Stimulated activated CD4-positive, alpha-beta T cell treated with anti-CD3 and anti-CD28 coated beads, Interleukin-1b, Interleukin-23, amount 100 ng/mL, for 1 hour (primary cell): Measurements from ENCODE around the gene ABCA7.

Source experiments
- DNase-seq, 2 donors: peaks; one replicate each; pipeline ENCODE4 v3.0.0-alpha.2; 2020; ENCODE audit warnings: low read depth in 2 of 2

Gene ABCA7

DNA sequence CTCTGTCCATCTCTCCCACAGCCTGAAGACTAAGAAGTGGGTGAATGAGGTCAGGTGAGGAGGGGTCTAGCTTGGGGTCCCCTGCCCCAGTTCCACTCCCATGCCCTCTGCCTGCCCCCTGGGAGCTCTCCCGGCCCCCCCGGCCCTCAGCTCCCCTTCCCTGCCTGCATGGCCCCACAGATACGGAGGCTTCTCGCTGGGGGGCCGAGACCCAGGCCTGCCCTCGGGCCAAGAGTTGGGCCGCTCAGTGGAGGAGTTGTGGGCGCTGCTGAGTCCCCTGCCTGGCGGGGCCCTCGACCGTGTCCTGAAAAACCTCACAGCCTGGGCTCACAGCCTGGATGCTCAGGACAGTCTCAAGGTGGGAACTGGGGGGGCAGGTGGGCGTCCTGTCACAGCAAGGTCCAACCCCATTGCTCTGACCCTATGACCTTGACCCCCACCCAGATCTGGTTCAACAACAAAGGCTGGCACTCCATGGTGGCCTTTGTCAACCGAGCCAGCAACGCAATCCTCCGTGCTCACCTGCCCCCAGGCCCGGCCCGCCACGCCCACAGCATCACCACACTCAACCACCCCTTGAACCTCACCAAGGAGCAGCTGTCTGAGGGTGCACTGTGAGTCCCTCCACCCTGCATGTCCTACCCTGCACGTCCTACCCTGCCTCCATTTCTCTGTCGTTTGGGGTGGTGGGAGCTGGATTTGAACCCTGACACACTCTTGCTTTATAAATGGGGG, 16.1 kb downstream of the ABCA7 start:
- no peak for DNase-seq

DNA sequence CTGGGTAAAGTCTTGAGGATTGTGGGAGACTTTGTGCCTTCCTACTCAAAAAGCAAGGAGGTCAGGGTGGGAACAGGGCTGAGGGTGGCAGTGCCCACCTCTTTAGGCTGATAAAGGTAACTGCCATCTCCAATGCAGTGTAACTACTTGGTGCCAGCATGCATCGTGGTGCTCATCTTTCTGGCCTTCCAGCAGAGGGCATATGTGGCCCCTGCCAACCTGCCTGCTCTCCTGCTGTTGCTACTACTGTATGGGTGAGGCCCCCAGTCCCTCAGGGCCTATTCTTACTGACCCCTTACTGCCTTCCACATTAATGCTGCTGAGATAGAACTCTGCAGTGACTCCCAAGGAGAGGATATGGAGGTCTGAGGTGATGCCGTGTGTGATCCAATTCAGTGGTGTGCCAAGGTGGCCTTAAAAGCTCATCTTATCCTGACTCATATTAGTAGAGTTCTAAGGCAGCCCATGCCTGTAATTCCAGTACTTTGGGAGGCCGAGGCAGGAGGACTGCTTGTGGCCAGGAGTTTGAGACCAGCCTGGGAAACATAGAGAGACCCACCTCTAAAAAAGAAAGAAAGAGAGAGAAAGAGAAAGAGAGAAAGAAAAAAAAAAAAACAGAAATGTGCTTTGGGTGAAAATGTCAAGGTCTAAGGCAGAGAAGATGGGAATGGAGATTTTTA, 17.4 kb downstream of the ABCA7 start:
- DNase-seq = no peak

DNA sequence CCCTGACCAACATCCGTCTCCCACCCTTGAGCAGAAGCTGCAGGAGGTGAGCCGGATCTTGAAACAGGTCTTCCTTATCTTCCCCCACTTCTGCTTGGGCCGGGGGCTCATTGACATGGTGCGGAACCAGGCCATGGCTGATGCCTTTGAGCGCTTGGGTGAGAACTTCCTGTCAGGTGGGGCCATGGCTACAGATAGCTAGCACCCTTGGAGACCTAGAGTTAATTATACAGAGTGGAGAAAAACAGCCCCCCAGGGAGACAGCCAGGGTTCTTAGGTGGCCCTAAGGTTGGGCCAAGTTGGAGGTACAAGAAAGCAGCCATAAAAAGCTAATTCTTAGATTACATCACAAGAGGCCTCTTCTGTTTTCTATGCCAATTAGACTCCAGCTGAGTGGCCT, 18.2 kb downstream of the ABCA7 start:
- no peak for DNase-seq

GRCh38 chr19:1060689-1061088, 20.8 kb downstream of the ABCA7 start:
- DNase-seq = no peak

- no peak for DNase-seq
Observed at GRCh38 chr19:1061987-1062386, 22.1 kb downstream of the ABCA7 start.

- no peak for DNase-seq
Observed at GRCh38 chr19:1062387-1063029, 22.6 kb downstream of the ABCA7 start.

DNA sequence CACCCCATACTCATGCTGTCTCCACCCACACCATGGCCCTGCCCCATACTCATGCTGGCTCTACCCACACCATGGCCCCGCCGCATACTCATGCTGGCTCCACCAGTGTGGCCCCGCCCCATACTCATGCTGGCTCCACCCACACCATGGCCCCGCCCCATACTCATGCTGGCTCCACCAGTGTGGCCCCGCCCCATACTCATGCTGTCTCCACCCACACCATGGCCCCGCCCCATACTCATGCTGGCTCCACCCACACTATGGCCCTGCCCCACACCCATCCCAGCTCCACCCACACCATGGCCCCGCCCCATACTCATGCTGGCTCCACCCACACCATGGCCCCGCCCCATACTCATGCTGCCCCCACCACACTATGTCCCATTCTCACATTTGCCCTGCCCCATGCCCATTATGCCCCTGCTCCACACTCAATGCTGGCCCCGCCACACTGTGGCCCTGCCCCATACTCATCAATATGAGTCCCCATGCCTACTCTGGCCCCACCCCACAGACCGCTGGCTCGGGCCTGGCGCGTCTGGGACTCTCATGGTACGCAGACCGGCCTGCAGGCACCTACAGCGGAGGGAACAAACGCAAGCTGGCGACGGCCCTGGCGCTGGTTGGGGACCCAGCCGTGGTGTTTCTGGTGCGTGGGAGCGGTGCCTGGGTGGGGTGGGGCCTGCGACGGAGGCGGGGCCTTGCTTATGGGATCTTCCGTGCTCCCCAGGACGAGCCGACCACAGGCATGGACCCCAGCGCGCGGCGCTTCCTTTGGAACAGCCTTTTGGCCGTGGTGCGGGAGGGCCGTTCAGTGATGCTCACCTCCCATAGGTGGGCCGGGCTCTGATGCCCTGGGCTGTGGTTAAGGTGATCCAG, 23.4 kb downstream of the ABCA7 start:
- DNase-seq = no peak

DNA sequence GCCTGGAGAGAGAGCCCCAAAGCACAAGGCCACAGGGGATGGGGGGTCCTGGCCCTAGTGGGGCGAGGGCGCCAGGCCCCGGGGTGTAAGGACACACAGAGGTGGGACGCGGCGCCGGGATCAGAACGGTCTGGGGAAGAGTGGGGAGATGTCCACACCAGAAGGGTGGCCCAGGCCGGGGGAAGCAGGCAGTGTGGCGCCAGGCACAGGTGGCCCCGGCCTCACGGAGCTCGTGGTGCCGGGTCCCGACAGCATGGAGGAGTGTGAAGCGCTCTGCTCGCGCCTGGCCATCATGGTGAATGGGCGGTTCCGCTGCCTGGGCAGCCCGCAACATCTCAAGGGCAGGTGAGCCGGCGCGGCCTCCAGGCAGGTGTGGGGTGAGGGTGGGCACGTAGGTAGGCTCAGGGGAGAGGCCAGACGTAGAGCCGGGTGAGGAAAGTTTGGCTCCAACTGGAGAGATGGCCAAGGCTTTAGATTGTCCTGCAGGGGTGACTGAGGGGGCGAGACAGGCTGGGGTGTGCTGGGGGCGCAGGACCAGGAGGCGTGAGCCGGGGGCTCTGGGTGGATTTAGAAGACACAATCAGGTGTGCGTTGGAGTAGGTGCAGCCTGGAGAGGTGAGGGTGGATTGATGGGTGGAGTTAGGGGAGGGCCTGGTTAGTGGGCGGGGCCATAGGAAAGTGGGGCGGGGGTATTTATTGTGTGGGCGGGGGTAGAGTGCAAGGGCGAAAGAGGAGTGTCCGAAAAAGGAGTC, 24.2 kb downstream of the ABCA7 start:
- no peak for DNase-seq

GRCh38 chr19:1064661-1065605, 25.0 kb downstream of the ABCA7 start:
- peak; percentile 42 to 49 for DNase-seq

GRCh38 chr19:1065606-1066109, 25.8 kb downstream of the ABCA7 start:
- DNase-seq = no peak

GRCh38 chr19:1066251-1066747, 26.4 kb downstream of the ABCA7 start:
- DNase-seq = no peak

DNA sequence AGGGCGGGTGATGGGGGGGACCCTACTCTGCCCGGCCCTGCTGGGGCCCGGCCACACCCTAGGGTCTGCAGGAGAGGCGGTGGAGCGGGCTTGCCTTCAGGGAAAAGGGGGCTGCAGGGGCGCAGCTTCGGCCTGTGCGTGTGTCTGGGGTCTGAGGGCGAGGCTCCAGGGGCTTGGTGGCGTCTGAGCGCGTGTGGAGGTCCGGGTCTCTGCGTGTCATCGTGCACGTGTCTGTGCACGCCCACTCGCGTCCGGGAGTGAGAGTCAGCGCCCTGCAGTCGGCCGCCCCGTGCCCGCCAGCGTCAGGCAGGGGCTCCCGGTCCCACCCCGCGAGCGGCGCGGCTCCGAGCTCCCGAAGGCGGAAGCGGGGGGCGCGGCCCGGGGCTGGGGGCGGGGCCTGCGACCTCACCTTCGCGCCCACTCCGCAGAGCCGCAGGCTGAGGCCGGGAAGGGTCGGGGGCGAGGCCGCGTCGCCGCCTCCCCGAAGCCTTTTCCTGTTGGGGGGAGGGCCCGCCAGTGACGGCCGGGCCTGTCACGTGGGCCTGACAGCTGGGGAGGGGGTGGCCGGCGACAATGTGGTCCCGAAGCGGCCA, 26.9 kb downstream of the ABCA7 start, which contains the start of gene ARHGAP45:
ARHGAP45 (plus strand) TSS at position 420 of the 593 bp plus-strand sequence. CDS start 239 bp downstream, outside the sequence.
- peak; percentile 58 for DNase-seq

GRCh38 chr19:1067341-1067957, 27.5 kb downstream of the ABCA7 start:
- no peak for DNase-seq

DNA sequence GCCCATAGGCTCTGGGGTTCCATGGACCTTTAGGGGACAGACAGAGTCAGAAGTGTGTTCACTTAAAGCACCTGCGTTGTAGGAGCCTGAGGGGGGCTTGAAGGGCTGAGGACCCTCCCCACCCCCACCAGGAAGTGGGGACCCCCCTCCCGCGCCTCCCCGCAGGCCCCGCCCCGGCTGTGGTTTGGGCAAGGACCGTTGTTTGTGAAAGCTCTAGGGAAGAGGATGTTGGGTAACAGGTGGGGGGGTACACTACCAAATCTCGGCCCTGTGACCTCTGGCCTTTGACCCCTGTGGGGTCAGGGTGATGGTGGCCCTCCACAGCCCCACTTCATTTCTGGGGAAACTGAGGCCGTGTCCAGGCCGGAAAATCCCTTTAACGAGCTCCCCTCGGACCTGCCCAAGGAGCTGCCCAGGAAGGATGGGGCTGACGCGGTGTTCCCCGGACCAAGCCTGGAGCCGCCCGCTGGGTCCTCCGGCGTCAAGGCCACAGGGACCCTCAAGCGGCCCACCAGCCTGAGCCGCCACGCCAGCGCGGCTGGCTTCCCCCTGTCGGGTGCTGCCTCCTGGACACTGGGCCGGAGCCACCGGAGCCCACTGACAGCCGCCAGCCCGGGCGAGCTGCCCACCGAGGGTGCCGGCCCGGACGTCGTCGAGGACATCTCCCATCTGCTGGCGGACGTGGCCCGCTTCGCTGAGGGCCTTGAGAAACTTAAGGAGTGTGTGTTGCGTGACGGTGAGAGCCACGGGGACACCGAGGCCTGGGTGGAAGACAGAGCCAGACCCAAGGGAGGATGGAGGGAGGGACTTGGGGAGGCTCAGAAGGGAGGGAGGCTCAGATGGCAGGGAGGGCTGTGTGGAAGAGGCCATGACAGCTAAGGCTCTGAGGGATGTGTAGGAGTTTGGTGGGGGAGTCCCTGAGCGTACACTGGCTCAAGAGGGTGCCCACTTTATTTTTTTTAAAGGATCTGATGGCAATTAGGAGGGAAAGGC, 28.4 kb downstream of the ABCA7 start:
- DNase-seq = no peak

DNA sequence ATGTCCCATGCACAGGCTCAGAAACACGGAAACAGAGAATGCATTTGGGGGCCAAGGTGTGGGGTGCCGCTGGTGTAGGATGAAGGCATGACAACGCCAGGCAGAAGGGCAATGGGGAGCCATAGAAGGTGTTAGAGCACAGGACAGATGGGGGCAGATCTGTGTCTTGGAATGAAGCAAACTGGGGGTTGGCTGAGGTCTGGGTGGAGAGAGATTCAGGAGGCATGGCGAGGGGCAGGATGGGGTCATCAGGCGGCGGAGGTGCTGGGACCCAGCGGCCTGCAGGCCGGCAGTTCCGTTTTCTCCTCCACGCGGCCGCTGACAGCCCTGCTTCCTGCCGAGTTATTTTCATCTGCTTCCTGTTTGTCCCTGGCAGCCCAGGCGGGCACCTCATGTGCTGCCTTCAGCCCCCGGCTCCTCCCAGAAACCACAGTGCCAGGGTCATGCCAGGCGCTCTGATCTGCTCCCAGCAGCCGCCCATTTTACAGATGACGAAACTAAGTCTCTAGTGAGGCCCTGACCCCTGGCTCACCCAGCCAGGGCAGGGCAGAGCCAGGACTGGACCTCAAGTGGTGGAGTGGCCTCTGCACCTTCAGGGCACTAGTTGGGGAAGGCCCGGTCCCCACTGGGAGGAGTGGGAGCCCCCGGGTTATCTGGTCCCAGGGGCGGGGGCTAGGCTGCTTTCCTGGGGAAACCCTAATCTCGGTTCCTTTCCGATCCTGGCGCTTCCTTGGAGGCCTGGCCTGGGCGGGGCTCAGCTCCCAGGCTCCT, 29.3 kb downstream of the ABCA7 start:
- peak in 1 of 2 donors; percentile 48 for DNase-seq

- no peak for DNase-seq
Observed at GRCh38 chr19:1070576-1070930, 30.6 kb downstream of the ABCA7 start.
